CD4-positive, alpha-beta T cell treated with Interleukin-17A for 1 hour (primary cell): ENCODE measurements around the gene ATG4D.

Source experiments
- DNase-seq: peaks from one replicate; pipeline ENCODE4 v3.0.0-alpha.2; 2020

Gene ATG4D

DNA sequence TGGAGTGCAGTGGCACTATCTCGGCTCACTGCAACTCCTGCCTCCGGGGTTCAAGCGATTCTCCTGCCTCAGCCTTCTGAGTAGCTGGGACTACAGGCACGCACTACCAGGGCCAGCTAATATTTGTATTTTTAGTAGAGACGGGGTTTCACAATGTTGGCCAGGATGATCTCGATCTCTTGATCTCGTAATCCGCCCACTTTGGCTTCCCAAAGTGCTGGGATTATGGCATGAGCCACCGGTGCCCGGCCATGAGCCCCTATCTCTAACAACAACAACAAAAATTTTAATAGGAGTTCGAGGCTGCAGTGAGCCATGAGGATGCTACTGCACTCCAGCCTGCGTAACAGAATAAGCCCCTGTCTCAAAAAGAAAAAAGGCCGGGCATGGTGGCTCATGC lies 38.4 kb downstream of the ATG4D start:
- DNase-seq, result no peak

DNA sequence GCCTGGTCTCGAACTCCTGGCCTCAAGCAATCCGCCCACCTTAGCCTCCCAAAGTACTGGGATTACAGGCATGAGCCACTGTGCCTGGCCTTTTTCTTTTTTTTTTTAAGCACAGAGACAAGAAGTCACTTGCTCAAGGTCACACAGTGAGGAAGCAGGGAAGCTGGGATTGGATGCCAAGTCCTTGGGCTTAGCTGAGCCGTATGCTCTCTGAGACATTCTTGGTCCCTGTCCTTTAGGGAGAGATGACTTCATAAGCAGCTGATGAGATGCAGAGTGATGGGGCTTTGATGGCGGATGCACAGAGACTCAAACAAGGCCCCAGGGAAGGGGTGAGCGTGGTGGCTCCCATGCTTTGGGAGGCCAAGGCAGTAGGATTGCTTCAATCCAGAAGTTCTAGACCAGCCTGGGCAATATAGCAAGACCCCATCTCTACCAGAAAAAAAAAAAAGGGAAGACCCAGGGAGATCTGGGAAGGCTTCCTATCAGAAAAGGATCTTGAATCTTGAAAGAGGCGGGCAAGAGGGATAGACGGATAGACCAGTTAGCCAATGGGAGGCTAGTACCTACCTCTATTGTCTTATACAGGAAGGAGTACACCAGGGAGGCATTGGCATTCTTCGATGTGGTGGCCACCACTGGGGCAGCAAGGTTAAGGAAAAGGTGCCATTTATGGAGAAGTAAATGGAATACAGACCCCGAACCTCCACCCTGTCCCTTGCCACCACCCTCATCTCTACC lies 39.5 kb downstream of the ATG4D start:
- no peak for DNase-seq

DNA sequence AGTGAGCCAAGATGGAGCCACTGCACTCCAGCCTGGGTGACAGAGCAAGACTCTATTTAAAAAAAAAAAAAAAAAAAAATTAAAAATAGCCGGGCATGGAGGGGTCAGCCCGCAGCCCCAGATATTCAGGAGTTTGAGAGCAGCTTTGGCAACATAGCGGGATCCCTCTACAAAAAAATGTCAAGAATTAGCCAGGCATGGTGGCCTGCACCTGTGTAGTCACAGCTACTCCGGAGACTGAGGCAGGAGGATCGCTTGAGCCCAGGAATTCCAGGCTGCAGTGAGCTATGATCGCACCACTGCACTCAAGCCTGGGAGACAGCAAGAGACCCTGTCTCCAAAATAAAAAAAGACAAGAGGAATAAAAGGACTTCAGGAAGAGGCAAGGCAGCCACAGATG lies 42.7 kb downstream of the ATG4D start:
- no peak for DNase-seq

DNA sequence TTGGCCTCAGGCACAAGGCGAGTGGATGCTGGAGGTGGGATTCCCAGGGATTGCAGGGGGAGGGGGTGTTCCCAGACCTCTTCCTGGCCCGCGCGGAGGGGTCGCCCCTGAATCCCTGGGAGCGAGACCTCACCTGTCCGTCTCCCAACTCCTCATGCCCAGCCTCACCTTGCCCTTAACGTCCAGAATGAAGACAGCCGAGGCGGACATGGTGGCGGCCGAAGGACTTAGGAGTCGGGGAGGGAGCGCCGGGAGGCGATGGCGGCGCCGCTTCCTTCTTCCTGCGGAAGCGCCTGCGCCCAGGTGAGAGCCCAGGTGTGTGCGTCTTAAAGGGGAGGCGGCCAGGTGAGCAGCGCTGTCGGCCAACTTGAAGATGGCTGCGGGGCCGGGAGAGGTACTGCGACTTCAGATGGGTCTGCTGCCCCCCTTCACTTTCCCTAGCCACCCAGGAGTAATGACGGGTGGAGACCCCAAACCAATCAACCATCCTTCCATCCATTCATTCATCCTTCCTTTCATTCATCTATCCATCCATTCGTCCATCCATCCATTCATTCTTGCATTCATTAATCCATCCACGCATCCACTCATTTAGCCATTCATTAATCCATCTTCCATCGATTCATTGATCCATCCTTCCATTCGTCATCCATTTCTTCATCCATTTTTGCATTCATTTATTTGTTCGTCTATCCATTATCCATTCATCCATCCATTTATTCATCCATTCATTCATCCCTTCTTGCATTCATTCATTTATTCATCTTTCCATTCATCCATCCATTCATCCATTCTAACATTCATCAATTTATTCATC lies 43.5 kb downstream of the ATG4D start, which contains the start of gene AP1M2:
TSS of gene AP1M2 (minus strand) at position 291 of the 817 bp plus-strand sequence. CDS start at position 210, 81 bp downstream.
- DNase-seq, result no peak

DNA sequence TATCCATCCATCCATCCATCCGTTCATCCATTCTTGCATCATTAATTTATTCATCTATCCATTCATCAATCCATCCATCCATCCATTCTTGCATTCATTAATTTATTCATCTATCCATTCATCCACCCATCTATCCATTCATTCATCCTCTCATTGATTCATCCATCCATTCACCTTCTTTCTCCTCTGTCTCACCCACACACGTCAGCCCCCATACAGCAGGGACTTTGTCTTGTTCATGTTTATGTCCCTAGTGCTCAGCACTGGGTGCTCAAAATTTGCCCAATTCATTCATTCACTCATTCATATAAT lies 44.1 kb downstream of the ATG4D start:
- DNase-seq, result no peak

DNA sequence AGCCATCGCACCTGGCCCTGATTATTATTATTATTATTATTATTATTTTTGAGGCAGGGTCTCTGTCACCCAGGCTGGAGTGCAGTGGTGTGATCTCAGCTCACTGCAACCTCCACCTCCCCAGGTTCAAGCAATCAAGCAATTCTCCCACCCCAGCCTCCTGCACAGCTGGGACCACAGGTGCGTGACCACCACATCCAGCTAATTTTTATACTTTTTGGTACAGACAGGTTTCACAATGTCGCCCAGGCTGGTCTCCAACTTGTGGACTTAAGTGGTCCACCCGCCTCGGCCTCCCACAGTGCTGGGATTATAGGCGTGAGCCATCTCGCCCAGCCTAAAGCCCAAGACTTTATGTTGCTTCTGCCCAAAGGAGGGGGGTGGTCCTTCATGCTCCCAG lies 49.4 kb downstream of the ATG4D start:
- no peak for DNase-seq

DNA sequence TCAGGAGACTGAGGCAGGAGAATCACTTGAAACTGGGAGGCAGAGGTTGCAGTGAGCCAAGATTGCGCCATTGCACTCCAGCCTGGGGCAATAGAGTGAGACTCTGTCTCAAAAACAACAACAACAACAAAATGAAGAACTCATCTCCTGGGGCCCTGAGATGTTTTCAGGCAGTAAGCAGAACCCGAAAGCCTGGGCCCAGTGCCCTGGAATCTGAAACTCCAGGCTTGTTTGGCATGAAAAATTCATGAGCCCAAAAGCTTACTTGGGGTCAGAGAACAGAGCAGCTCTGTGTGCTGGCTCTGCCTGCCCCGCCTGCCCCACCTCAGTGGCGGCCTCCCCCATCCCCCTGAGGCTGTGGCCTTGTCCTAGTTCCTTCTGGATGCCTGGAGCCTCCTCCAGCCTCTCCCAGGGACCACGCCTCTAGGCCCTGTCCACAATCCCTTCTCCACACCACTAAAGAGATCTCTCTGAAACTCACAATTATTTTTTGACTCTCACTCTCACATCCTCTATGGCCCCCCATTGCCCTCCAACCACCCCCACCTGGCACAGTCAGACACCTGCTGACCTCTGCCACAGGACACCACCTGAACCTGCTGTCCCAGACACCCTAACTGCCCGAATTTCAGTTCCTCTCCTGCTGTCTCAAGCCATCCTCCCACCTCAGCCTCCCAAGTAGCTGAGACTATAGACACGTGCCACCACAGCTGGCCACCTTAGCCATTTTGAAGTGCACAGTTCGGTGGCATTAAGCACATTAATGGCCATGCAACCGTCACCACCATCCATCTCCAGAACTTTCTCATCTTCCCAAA lies 50.3 kb downstream of the ATG4D start:
- DNase-seq, result no peak

DNA sequence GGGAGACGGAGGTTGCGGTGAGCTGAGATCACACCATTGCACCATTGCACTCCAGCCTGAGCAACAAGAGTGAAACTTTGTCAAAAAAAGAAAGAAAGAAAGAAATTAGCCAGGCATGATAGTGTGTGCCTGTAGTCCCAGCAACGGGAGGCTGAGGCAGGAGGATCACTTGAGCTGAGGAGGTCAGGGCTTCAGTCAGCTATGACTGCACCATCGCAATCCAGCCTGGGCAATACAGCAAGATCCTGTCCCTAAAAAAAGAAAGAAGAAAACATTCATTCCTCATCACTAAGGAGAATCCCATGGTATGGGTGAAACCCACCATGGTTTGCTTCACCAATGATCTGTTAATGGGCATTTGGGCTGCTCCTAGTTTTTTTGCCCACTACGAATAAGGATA lies 56.4 kb downstream of the ATG4D start:
- DNase-seq, result no peak

DNA sequence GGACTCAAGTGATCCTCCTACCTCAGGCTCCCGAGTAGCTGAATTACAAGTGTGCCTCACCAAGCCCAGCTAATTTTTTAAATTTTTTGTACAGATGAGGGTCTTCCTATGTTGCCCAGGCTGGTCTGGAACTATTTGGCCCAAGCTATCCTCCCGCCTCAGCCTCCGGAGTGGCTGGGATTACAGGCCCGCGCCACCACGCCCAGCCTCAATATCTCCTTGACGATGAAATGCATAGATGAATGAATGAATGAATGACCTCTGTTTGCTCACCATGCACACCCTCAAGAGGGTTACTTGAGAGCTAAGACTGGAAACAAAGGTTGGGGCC lies 58.3 kb downstream of the ATG4D start:
- no peak for DNase-seq

DNA sequence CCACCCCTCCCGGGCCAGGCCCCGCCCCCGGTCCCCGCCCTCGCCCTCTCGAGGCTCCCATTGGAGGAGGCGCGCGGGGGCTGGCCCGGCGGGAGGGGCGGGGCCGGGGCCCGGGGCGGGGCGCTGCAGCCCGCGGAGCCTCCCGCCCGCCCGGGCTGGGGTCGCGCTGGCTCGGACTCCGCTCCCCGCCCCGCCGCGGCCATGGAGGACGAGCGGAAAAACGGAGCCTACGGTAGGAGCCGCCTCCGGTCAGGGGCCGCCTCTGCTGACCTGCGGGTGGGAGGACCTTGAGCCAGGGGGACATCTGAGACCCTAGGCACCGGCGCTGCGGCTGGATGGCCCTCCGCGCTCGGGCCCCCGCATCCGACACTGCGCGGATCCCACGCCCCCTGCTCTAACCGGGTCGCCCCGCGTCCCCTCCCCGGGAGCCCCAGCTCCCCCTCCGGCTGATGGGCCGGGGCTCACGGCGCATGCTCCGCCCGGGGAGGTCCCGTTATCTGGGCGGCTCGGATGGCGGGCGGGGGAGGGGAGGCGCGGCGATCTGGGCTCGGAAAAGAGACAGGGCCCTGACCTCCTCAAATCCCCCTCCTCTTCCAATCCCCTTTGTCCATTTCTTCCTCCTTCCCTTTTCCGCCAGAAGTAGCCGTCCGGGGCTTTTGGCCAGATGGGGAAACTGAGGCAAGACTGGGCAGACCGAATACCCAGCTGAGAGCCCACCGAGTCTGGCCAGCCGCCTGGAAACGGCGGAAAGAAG lies 58.8 kb downstream of the ATG4D start:
- DNase-seq, result peak; percentile 89
